Right ventricle myocardium superior (tissue), 1 donor: ENCODE results near the gene ABCC2. TPM values are rescaled to one million over a fixed set of nuclear protein-coding genes. Genes with fewer than 3 reads are reported as not detected.
"Not testable (repeated sequence)": the region's sequence is repeated elsewhere in the genome, so short reads cannot be mapped to it uniquely, and the experiment has no call there.

Source experiments
- ATAC-seq: fragments of 200-7000 bp; cut with Tn5 transposase; one replicate; pipeline ENCODE4 v1.9.1; 2020; ENCODE audit warnings: mild to moderate bottlenecking; ENCODE audit not compliant: poor library complexity
- DNase-seq: peaks from one replicate; pipeline ENCODE4 v3.0.0-alpha.2; 2020
- intact Hi-C: fragments of 100-400 bp; cut with DNase I; formaldehyde crosslinking; loops from one replicate; pipeline ENCODE4 v1.11.2; 2022
- long read RNA-seq: library from polyadenylated mRNA; unstranded; transcript quantifications from one replicate; pipeline ENCODE4 v2.0.0, GENCODE V29; 2021
- total RNA-seq: library from RNA; stranded (reverse); fragmentation: NEBNext Ultra II Directional; extraction: Animal tissue kit (Norgen Biotek cat#: 25700); gene quantifications from one replicate; pipeline ENCODE4 v1.2.1, GENCODE V29; 2021
- donor health status: DM: no; HTN: yes; CAD: no; lungs with severe emphysema.

The ABCC2 gene
- 0.67 TPM for total RNA-seq
- long read RNA-seq = 0 reads

- no peak for ATAC-seq
- no peak for DNase-seq
- intact Hi-C loops = no loop called here
These were observed at the start of gene ABCC2 for GRCh38 chr10:99782447-99783286. Gene ABCC2, plus strand, starts transcription at chr10:99782640. Its CDS starts 205 bp downstream, at chr10:99782845.

DNA sequence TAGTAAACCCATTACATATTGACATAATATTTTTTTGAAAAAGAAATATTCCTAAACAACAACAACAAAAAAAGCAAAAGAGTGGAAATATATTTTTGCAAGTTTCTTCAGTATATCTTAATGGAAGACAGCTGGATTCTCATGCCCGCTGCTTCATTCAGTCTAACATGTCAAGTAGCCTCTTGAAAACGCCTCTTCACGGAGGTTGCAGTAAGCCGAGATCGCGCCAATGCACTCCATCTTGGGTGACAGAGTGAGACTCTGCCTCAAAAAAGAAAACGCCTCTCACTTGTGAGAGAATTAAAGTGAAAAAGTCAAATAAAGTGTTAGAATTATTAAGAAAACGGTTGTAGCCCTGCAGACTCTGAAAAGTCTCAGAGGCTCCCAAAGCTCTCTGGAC lies 49.1 kb upstream of the ABCC2 start:
- DNase-seq (no peak), ATAC-seq (no peak)
- intact Hi-C loops = no loop called here

- ATAC-seq, DNase-seq, intact Hi-C loops: not testable (repeated sequence)
These were observed 48.3 kb upstream of the ABCC2 start for GRCh38 chr10:99734111-99734510.

- DNase-seq = no peak
- ATAC-seq = no peak
- intact Hi-C loops = no loop called here
These were observed 42.2 kb upstream of the ABCC2 start for GRCh38 chr10:99740260-99740659.

GRCh38 chr10:99740933-99741559 lies 41.4 kb upstream of the ABCC2 start:
- DNase-seq = no peak
- no peak for ATAC-seq
- intact Hi-C loops = no loop called here

- intact Hi-C loops = no loop called here
- ATAC-seq (no peak), DNase-seq (no peak)
These were observed 40.2 kb upstream of the ABCC2 start for GRCh38 chr10:99742254-99742653.

DNA sequence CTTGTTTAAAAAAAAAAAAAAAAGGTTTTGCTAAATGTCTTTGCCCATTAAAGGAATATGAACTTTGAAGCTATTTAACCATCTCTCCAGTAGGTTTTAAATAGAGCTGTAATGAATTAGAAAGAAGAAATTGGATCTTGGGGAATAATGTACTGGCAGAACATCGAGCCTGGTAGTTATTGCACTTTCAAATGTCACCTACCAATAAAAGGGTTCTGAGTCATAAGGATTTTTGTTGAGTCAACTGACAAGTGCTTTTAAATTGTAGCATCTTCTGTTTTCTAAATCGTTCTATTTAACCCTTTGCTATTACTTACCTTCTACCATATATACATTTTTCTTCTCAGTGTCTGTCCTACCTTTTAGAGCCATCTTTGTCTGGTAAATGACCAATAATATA lies 39.7 kb upstream of the ABCC2 start:
- DNase-seq (no peak), ATAC-seq (no peak)
- intact Hi-C loops = no loop called here

DNA sequence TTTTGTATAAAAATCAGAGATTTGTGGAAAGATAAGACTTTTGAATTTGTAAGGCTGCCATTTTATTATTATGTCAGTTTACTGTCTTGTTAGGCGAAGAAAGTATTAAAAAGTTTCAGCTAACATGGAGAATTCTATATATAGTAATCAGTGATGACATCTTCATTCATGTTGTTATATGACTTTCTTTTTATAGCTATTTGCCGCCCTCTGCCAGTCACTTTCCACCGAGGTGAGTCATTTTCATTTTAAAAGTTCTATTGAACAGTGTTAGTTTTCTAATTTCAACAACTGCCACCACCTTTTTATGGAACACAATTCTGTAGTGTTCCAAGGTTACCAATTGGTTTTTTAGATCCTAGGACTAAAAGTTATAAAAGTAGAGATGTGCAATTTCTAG lies 38.6 kb upstream of the ABCC2 start:
- intact Hi-C loops = no loop called here
- ATAC-seq (no peak), DNase-seq (no peak)

GRCh38 chr10:99746166-99746565 lies 36.3 kb upstream of the ABCC2 start:
- ATAC-seq, DNase-seq, intact Hi-C loops: not testable (repeated sequence)

GRCh38 chr10:99748823-99749451 lies 33.5 kb upstream of the ABCC2 start:
- intact Hi-C loops = no loop called here
- DNase-seq (no peak), ATAC-seq (no peak)

GRCh38 chr10:99750641-99751040 lies 31.8 kb upstream of the ABCC2 start:
- no peak for ATAC-seq

GRCh38 chr10:99754670-99755069 lies 27.8 kb upstream of the ABCC2 start:
- DNase-seq (no peak), ATAC-seq (no peak)
- intact Hi-C loops = no loop called here

More at GRCh38 chr10:99750641-99751040, 31.8 kb upstream of the ABCC2 start:
- intact Hi-C loops = no loop called here
- DNase-seq = no peak

DNA sequence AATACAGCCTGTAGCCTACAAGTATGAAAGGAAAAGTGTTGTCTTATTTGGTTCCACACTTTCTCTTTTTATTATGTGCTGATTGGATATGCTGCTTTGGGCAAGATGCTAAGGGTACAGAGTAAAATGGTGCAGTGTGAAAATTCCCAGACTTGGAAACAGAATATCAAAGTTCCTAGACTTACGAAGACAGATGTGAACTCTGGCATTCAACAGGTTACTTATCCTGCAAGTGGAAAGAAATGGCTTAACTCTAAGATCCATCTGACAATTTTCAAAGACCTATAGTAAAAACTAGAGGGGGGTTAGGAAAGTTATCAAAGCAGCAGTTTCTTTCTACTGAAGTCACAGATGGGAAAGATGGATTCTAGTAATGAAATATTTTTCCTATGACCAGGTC lies 26.3 kb upstream of the ABCC2 start:
- no peak for DNase-seq
- intact Hi-C loops = no loop called here

GRCh38 chr10:99758211-99758891 lies 24.1 kb upstream of the ABCC2 start:
- no peak for ATAC-seq
- intact Hi-C loops = no loop called here
- DNase-seq = no peak

More for the DNA sequence above, 26.3 kb upstream of the ABCC2 start:
- no peak for ATAC-seq

DNA sequence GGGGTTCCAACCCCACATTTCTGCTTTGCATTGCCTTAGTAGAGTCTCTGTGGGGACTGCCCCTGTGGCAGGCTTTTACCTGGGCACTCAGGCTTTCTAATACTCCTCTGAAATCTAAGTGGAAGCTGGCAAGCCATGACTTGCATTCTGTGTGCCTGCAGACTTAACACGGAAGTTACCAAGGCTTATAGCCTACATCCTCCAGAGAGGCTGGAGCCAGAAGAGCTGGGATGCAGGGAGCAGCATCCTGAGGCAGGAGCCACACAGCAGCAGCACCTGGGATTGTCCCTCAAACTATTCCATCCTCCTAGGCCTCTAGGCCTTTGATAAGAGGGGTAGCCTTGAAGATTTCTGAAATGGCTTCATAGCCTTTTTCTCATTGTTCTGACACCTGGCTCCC lies 22.1 kb upstream of the ABCC2 start:
- DNase-seq = no peak
- intact Hi-C loops = no loop called here
- no peak for ATAC-seq

GRCh38 chr10:99761365-99761764 lies 21.1 kb upstream of the ABCC2 start:
- no peak for DNase-seq
- intact Hi-C loops = no loop called here
- no peak for ATAC-seq

- intact Hi-C loops = no loop called here
- DNase-seq = no peak
- no peak for ATAC-seq
These were observed 16.7 kb upstream of the ABCC2 start for GRCh38 chr10:99765672-99766301.

DNA sequence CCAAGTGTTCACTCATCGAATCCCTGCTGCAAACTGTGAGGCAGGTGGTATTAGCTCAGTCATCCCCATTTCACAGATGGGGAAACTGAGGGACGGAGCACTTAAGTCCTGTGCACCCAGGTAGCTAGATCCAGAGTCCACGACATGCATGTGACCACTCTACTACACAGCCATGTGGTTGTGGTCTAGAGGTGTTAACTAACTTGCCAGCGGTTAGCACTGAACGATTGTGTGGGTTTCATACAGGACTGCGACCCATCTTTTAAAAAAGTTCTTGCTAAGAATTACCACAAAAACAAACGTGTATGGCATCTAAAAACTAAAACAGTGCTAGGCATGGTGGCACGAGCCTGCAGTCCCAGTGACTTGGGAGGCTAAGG lies 16.1 kb upstream of the ABCC2 start:
- no peak for DNase-seq
- intact Hi-C loops = no loop called here
- no peak for ATAC-seq

DNA sequence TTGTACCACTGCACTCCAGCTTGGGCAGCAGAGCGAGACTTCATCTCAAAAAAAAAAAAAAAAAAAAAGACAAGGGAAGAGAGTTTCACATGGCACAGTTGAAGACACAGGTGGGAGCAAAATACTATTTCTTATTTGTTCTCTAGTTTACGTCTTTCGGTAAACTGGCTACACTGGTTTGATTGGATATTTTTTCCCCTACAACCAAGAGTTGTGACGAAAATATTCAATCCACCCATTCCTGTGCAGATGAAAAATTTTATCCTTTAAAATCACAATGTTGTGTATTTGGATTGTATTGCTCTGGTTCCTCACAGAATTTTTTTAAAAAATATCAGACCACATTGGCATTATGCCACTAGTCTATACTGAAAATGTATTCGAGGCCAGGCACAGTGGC lies 14.5 kb upstream of the ABCC2 start:
- DNase-seq (no peak), ATAC-seq (no peak)
- intact Hi-C loops = no loop called here
